HEK293 (cell line): ENCODE data around the gene TAOK3.
"Not testable (repeated sequence)": the region's sequence is repeated elsewhere in the genome, so short reads cannot be mapped to it uniquely, and the experiment has no call there.

Experiments used
- CTCF ChIA-PET: fragments of 350-600 bp; formaldehyde crosslinking; extraction: SDS; loops from one replicate; lab custom pipeline; 2021; ENCODE audit warnings: antibody characterized with exemption; lab: Yijun Ruan, JAX
- POLR2A ChIA-PET: fragments of 300-600 bp; formaldehyde crosslinking; extraction: SDS; loops from one replicate; lab custom pipeline; 2020; ENCODE audit warnings: antibody characterized with exemption, inconsistent platforms; lab: Yijun Ruan, JAX
- H3K27ac ChIP-seq: fragments of 200-500 bp; sonication (Bioruptor generic); 2 replicates; pipeline ENCODE4 v1.5.1; 2014; ENCODE audit warnings: low read depth, low read length, control low read depth, inconsistent platforms; ENCODE audit errors: extremely low read depth
- H3K36me3 ChIP-seq, 2 experiments: fragments of 200-500 bp in 1 of 2; sonication (Bioruptor generic) in 1 of 2; 1 replicate in 1 of 2; 2 replicates in 1 of 2; pipeline ENCODE4 v1.5.1; 2014 to 2017; ENCODE audit warnings: inconsistent platforms in 2 of 2, low read length in 2 of 2; ENCODE audit not compliant: control insufficient read depth in 2 of 2, insufficient read depth in 1 of 2
- H3K4me1 ChIP-seq: fragments of 200-500 bp; sonication (Bioruptor generic); 2 replicates; pipeline ENCODE4 v1.5.1; 2014; ENCODE audit warnings: mild to moderate bottlenecking, low read length, inconsistent platforms; ENCODE audit not compliant: control insufficient read depth, insufficient read depth
- H3K4me3 ChIP-seq: 2 replicates; pipeline ENCODE4 v1.5.1; 2011; ENCODE audit warnings: low read depth, mild to moderate bottlenecking, control low read depth, low read length, moderate library complexity
- H3K9me3 ChIP-seq: fragments of 200-500 bp; sonication (Bioruptor generic); 2 replicates; pipeline ENCODE4 v1.5.1; 2014; ENCODE audit warnings: low read depth, low read length, inconsistent platforms; ENCODE audit not compliant: control insufficient read depth, insufficient read depth
- GLI4 ChIP-seq: fragments of 450-650 bp; formaldehyde crosslinking; IDR thresholded peaks from 2 replicates; pipeline ENCODE4 v1.5.1; 2016; ENCODE audit warnings: missing biosample characterization, missing genetic modification characterization
- PRDM10 ChIP-seq: fragments of 450-650 bp; formaldehyde crosslinking; IDR thresholded peaks from 2 replicates; pipeline ENCODE4 v1.5.1; 2016; ENCODE audit warnings: missing biosample characterization, missing genetic modification characterization
- SETDB1 ChIP-seq: IDR thresholded peaks from one replicate; pipeline ENCODE4 v1.6.1; 2017; ENCODE audit warnings: mild to moderate bottlenecking, low read length, moderate library complexity, mixed read lengths; ENCODE audit not compliant: insufficient read length
- ZBTB17 ChIP-seq: fragments of 450-650 bp; formaldehyde crosslinking; IDR thresholded peaks from 2 replicates; pipeline ENCODE4 v1.5.1; 2016; ENCODE audit warnings: missing biosample characterization, missing genetic modification characterization
- ZBTB21 ChIP-seq: fragments of 450-650 bp; formaldehyde crosslinking; IDR thresholded peaks from 2 replicates; pipeline ENCODE4 v1.5.1; 2017; ENCODE audit warnings: missing biosample characterization, missing genetic modification characterization
- ZNF146 ChIP-seq: fragments of 450-650 bp; formaldehyde crosslinking; IDR thresholded peaks from 2 replicates; pipeline ENCODE4 v1.5.1; 2016; ENCODE audit warnings: missing biosample characterization, missing genetic modification characterization
- ZNF169 ChIP-seq: fragments of 450-650 bp; formaldehyde crosslinking; IDR thresholded peaks from 2 replicates; pipeline ENCODE4 v1.5.1; 2016; ENCODE audit warnings: missing biosample characterization, missing genetic modification characterization
- ZNF221 ChIP-seq: fragments of 450-650 bp; formaldehyde crosslinking; IDR thresholded peaks from 2 replicates; pipeline ENCODE4 v1.5.1; 2017; ENCODE audit warnings: missing biosample characterization, missing genetic modification characterization, borderline replicate concordance
- ZNF362 ChIP-seq: fragments of 450-650 bp; formaldehyde crosslinking; IDR thresholded peaks from 2 replicates; pipeline ENCODE4 v1.5.1; 2016; ENCODE audit warnings: missing biosample characterization, missing genetic modification characterization
- ZNF366 ChIP-seq: fragments of 450-650 bp; formaldehyde crosslinking; conservative IDR thresholded peaks from 2 replicates; pipeline ENCODE4 v1.5.1; 2016; ENCODE audit warnings: missing biosample characterization, missing genetic modification characterization
- ZNF423 ChIP-seq: fragments of 450-650 bp; formaldehyde crosslinking; IDR thresholded peaks from 2 replicates; pipeline ENCODE4 v1.5.1; 2016; ENCODE audit warnings: missing biosample characterization, missing genetic modification characterization
- ZNF48 ChIP-seq: fragments of 450-650 bp; formaldehyde crosslinking; IDR thresholded peaks from 2 replicates; pipeline ENCODE4 v1.5.1; 2016; ENCODE audit warnings: missing biosample characterization, missing genetic modification characterization
- ZNF510 ChIP-seq: fragments of 450-650 bp; formaldehyde crosslinking; IDR thresholded peaks from 2 replicates; pipeline ENCODE4 v1.5.1; 2018; ENCODE audit warnings: mild to moderate bottlenecking, missing genetic modification characterization, missing biosample characterization; ENCODE audit not compliant: insufficient replicate concordance
- ZNF530 ChIP-seq: fragments of 450-650 bp; formaldehyde crosslinking; IDR thresholded peaks from 2 replicates; pipeline ENCODE4 v1.5.1; 2016; ENCODE audit warnings: low read depth, missing biosample characterization, missing genetic modification characterization
- ZNF549 ChIP-seq: fragments of 450-650 bp; IDR thresholded peaks from 2 replicates; pipeline ENCODE4 v1.5.1; 2018; ENCODE audit warnings: missing biosample characterization, missing genetic modification characterization, mild to moderate bottlenecking, inconsistent platforms, moderate library complexity
- ZNF555 ChIP-seq: fragments of 450-650 bp; formaldehyde crosslinking; conservative IDR thresholded peaks from 2 replicates; pipeline ENCODE4 v1.5.1; 2017; ENCODE audit warnings: missing biosample characterization, mild to moderate bottlenecking, missing genetic modification characterization, inconsistent platforms
- ZNF654 ChIP-seq: fragments of 450-650 bp; formaldehyde crosslinking; IDR thresholded peaks from 2 replicates; pipeline ENCODE4 v1.5.1; 2016; ENCODE audit warnings: low read depth, missing biosample characterization, missing genetic modification characterization
- ZNF747 ChIP-seq: fragments of 450-650 bp; formaldehyde crosslinking; IDR thresholded peaks from 2 replicates; pipeline ENCODE4 v1.5.1; 2016; ENCODE audit warnings: missing biosample characterization, missing genetic modification characterization
- ZNF768 ChIP-seq: fragments of 450-650 bp; formaldehyde crosslinking; IDR thresholded peaks from 2 replicates; pipeline ENCODE4 v1.5.1; 2018; ENCODE audit warnings: missing biosample characterization, mild to moderate bottlenecking, missing genetic modification characterization
- ZSCAN23 ChIP-seq: fragments of 450-650 bp; formaldehyde crosslinking; IDR thresholded peaks from 2 replicates; pipeline ENCODE4 v1.5.1; 2016; ENCODE audit warnings: missing biosample characterization, missing genetic modification characterization
- ZSCAN30 ChIP-seq: fragments of 450-650 bp; IDR thresholded peaks from 2 replicates; pipeline ENCODE4 v1.5.1; 2018; ENCODE audit warnings: missing biosample characterization, mild to moderate bottlenecking, missing genetic modification characterization, moderate library complexity
- TF ChIP-seq, protein P1 (sequence below): fragments of 450-650 bp; formaldehyde crosslinking; IDR thresholded peaks from 2 replicates; pipeline ENCODE4; 2016; ENCODE audit warnings: missing biosample characterization, missing genetic modification characterization
- TF ChIP-seq, protein P2 (sequence below): fragments of 450-650 bp; formaldehyde crosslinking; IDR thresholded peaks from 2 replicates; pipeline ENCODE4 v1.5.1; 2017; ENCODE audit warnings: missing biosample characterization, missing genetic modification characterization
- TF ChIP-seq, protein P3 (sequence below): fragments of 450-650 bp; formaldehyde crosslinking; IDR thresholded peaks from 2 replicates; pipeline ENCODE4 v1.5.1; 2016; ENCODE audit warnings: missing biosample characterization, missing genetic modification characterization

Gene TAOK3

GRCh38 chr12:118354503-118354902 is 18.2 kb downstream of the TAOK3 start:
- not testable (repeated sequence) for H3K27ac ChIP-seq, H3K36me3 ChIP-seq, H3K4me3 ChIP-seq, H3K4me1 ChIP-seq, H3K9me3 ChIP-seq
- ChIA-PET CTCF (interaction anchor here (0.5 kb wide), 1 partner anchor 1671 kb away, joined by 3 read pairs; no protein-coding TSS in a partner anchor), POLR2A (interaction anchor here (1.2 kb wide), 1 partner anchor 18 kb away, joined by 5 read pairs; the partner anchor contains the start of gene TAOK3)
- peak; percentile 58 for TF ChIP-seq SETDB1

GRCh38 chr12:118353721-118354120 is 19.0 kb downstream of the TAOK3 start:
- CTCF ChIA-PET: interaction anchor here (1.0 kb wide), 2 partner anchors 22 to 54 kb away, joined by 3 read pairs; partner anchors contain the start of gene SUDS3

GRCh38 chr12:118350908-118351559 is 21.7 kb downstream of the TAOK3 start:
- Histone ChIP-seq H3K27ac (no peak overlapping the region), H3K9me3 (no peaks in the 10 kb centered on the region), H3K4me1 (no peaks in the 10 kb centered on the region), H3K4me3 (no peak overlapping the region), H3K36me3 (no peaks in the 10 kb centered on the region)
- POLR2A ChIA-PET: no interaction called here
- CTCF ChIA-PET: interaction anchor here (0.6 to 1.1 kb wide), 3 partner anchors 27 to 170 kb away, joined by 3 read pairs; no protein-coding TSS in a partner anchor
- no peak for TF ChIP-seq SETDB1
- no peak for TF ChIP-seq ZNF510 (tag by site-specific recombination)
- no peak for TF ChIP-seq ZNF768 (tag by site-specific recombination)
- no peak for TF ChIP-seq ZNF221
- no peak for TF ChIP-seq ZNF654
- TF ChIP-seq ZBTB21 (tag by site-specific recombination): no peak
- no peak for TF ChIP-seq ZNF146
- no peak for TF ChIP-seq ZNF366
- no peak for TF ChIP-seq ZNF423 (tag by site-specific recombination)
- TF ChIP-seq ZNF362 (tag by site-specific recombination): no peak
- TF ChIP-seq GLI4: no peak
- no peak for TF ChIP-seq ZNF530
- TF ChIP-seq ZNF747: no peak
- no peak for TF ChIP-seq PRDM10 (tag by site-specific recombination)

More at GRCh38 chr12:118353721-118354120, 19.0 kb downstream of the TAOK3 start:
- H3K36me3 ChIP-seq: no peaks in the 10 kb centered on the region
- TF ChIP-seq ZNF169 (tag by site-specific recombination): no peak
- TF ChIP-seq, protein P1, sequence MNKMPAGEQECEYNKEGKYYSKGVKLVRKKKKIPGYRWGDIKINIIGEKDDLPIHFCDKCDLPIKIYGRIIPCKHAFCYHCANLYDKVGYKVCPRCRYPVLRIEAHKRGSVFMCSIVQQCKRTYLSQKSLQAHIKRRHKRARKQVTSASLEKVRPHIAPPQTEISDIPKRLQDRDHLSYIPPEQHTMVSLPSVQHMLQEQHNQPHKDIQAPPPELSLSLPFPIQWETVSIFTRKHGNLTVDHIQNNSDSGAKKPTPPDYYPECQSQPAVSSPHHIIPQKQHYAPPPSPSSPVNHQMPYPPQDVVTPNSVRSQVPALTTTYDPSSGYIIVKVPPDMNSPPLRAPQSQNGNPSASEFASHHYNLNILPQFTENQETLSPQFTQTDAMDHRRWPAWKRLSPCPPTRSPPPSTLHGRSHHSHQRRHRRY (tag by site-specific recombination): no peak
- TF ChIP-seq ZNF549: no peak
- TF ChIP-seq ZSCAN23: no peak
- no peak for TF ChIP-seq ZNF48 (tag by site-specific recombination)
- no peak for TF ChIP-seq ZSCAN30 (tag by site-specific recombination)
- TF ChIP-seq, protein P2, sequence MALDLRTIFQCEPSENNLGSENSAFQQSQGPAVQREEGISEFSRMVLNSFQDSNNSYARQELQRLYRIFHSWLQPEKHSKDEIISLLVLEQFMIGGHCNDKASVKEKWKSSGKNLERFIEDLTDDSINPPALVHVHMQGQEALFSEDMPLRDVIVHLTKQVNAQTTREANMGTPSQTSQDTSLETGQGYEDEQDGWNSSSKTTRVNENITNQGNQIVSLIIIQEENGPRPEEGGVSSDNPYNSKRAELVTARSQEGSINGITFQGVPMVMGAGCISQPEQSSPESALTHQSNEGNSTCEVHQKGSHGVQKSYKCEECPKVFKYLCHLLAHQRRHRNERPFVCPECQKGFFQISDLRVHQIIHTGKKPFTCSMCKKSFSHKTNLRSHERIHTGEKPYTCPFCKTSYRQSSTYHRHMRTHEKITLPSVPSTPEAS: no peak
- TF ChIP-seq ZBTB17 (tag by site-specific recombination): no peak
- TF ChIP-seq ZNF555: no peak
- no peak for TF ChIP-seq SETDB1
- TF ChIP-seq, protein P3, sequence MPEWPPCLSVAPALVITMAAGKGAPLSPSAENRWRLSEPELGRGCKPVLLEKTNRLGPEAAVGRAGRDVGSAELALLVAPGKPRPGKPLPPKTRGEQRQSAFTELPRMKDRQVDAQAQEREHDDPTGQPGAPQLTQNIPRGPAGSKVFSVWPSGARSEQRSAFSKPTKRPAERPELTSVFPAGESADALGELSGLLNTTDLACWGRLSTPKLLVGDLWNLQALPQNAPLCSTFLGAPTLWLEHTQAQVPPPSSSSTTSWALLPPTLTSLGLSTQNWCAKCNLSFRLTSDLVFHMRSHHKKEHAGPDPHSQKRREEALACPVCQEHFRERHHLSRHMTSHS: no peak
- POLR2A ChIA-PET: interaction anchor here (0.9 kb wide), 1 partner anchor 19 kb away, joined by 3 read pairs; the partner anchor contains the start of gene TAOK3
- no peaks in the 10 kb centered on the region for H3K9me3 ChIP-seq
- no peak overlapping the region for H3K4me3 ChIP-seq
- no peak overlapping the region for H3K27ac ChIP-seq
- H3K4me1 ChIP-seq: peaks cover 5% of the 10 kb centered on the region; the same call in 1 of the 2 replicates
